HepG2 (cell line): ENCODE results near the gene ZNF782.

ENCODE experiments used
- CHD2 ChIP-seq: IDR thresholded peaks from 2 replicates; pipeline ENCODE4 v1.6.1; 2011; ENCODE audit warnings: low read depth, low read length, improper control_type of control experiment
- EP300 ChIP-seq, 3 experiments: sonication (generic) in 1 of 3; formaldehyde crosslinking in 1 of 3; IDR thresholded peaks; 2 replicates each; pipeline versions ENCODE4 v1.5.1 to v1.6.1; 2011 to 2020; ENCODE audit warnings: low read depth in 2 of 3, low read length in 2 of 3, borderline replicate concordance in 1 of 3, improper control_type of control experiment in 1 of 3, mild to moderate bottlenecking in 1 of 3, missing genetic modification reagents in 1 of 3, moderate library complexity in 1 of 3
- FOSL2 ChIP-seq: sonication (generic); formaldehyde crosslinking; IDR thresholded peaks from 2 replicates; pipeline ENCODE4 v1.4.0; 2020; ENCODE audit warnings: missing genetic modification reagents
- GTF2F1 ChIP-seq: fragments of 150-350 bp; IDR thresholded peaks from 2 replicates; pipeline ENCODE4 v1.6.1; 2014; ENCODE audit warnings: low read length
- KLF12 ChIP-seq: sonication (generic); formaldehyde crosslinking; IDR thresholded peaks from 2 replicates; pipeline ENCODE4 v1.4.0; 2020; ENCODE audit warnings: missing genetic modification reagents, borderline replicate concordance
- REPIN1 ChIP-seq: sonication (generic); formaldehyde crosslinking; IDR thresholded peaks from 2 replicates; pipeline ENCODE4 v1.8.0; 2022; ENCODE audit warnings: missing genetic modification reagents, low read depth, mild to moderate bottlenecking, borderline replicate concordance
- TBP ChIP-seq: sonication (generic); formaldehyde crosslinking; IDR thresholded peaks from 2 replicates; pipeline ENCODE4 v1.5.0; 2020; ENCODE audit warnings: missing genetic modification reagents
- ZNF264 ChIP-seq: sonication (generic); formaldehyde crosslinking; IDR thresholded peaks from 2 replicates; pipeline ENCODE4 v1.4.0; 2020; ENCODE audit warnings: missing genetic modification reagents
- TF ChIP-seq, protein P1 (sequence below): sonication (generic); formaldehyde crosslinking; IDR thresholded peaks from 2 replicates; pipeline ENCODE4 v1.5.0; 2020; ENCODE audit warnings: missing genetic modification reagents, mild to moderate bottlenecking, borderline replicate concordance
- TF ChIP-seq, protein P2 (sequence below): sonication (generic); formaldehyde crosslinking; IDR thresholded peaks from 2 replicates; pipeline ENCODE4 v1.5.0; 2020; ENCODE audit warnings: mild to moderate bottlenecking, missing genetic modification reagents, moderate library complexity

DNA sequence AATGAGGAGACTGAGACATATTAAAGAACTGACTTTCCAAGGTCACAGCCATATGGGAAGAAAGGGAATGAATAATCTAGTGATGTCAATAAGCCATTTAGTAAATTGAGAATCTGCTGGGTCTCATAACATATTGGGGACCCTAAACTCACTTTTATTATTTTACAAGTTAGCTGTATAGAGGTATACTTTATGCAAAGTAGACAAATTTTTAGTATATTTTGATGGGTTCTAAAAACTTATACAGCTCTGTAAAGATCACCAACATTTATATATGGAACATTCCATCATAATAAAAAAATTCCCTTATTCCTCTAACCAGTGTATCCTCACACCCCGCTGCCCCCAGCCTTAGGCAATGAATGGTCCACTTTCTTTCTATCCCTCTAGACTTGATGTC is 40.7 kb downstream of the ZNF782 start:
- no peak for TF ChIP-seq GTF2F1
- no peak for TF ChIP-seq EP300 (IDR thresholded peaks at IDR 0.05; ENCODE audit: low read depth in 2 of 2, low read length in 2 of 2)
- no peak for TF ChIP-seq EP300 (CRISPR knock-in tag; IDR thresholded peaks at IDR 0.05; ENCODE audit: borderline replicate concordance)
- TF ChIP-seq, protein P1, sequence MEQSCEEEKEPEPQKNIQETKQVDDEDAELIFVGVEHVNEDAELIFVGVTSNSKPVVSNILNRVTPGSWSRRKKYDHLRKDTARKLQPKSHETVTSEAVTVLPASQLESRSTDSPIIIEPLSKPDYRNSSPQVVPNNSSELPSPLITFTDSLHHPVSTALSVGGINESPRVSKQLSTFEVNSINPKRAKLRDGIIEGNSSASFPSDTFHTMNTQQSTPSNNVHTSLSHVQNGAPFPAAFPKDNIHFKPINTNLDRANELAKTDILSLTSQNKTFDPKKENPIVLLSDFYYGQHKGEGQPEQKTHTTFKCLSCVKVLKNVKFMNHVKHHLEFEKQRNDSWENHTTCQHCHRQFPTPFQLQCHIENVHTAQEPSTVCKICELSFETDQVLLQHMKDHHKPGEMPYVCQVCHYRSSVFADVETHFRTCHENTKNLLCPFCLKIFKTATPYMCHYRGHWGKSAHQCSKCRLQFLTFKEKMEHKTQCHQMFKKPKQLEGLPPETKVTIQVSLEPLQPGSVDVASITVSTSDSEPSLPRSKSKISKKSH (CRISPR knock-in tag), result no peak
- TF ChIP-seq, protein P2, sequence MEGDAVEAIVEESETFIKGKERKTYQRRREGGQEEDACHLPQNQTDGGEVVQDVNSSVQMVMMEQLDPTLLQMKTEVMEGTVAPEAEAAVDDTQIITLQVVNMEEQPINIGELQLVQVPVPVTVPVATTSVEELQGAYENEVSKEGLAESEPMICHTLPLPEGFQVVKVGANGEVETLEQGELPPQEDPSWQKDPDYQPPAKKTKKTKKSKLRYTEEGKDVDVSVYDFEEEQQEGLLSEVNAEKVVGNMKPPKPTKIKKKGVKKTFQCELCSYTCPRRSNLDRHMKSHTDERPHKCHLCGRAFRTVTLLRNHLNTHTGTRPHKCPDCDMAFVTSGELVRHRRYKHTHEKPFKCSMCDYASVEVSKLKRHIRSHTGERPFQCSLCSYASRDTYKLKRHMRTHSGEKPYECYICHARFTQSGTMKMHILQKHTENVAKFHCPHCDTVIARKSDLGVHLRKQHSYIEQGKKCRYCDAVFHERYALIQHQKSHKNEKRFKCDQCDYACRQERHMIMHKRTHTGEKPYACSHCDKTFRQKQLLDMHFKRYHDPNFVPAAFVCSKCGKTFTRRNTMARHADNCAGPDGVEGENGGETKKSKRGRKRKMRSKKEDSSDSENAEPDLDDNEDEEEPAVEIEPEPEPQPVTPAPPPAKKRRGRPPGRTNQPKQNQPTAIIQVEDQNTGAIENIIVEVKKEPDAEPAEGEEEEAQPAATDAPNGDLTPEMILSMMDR, result no peak
- no peak for TF ChIP-seq TBP (CRISPR knock-in tag)
- TF ChIP-seq KLF12 (CRISPR knock-in tag), result no peak
- TF ChIP-seq REPIN1 (CRISPR knock-in tag), result no peak
- TF ChIP-seq ZNF264 (CRISPR knock-in tag), result no peak
- no peak for TF ChIP-seq CHD2
- no peak for TF ChIP-seq FOSL2 (CRISPR knock-in tag)
